Common myeloid progenitor, CD34-positive (primary cell): ENCODE measurements around the gene VCY. TPM values are rescaled to one million over a fixed set of nuclear protein-coding genes. Genes with fewer than 3 reads are reported as not detected.
"Not testable (repeated sequence)": the region's sequence is repeated elsewhere in the genome, so short reads cannot be mapped to it uniquely, and the experiment has no call there.

ENCODE experiments used
- CTCF ChIA-PET: fragments of 350-600 bp; sonication (Branson Sonifier 250); formaldehyde crosslinking; loops from one replicate; lab custom pipeline; 2021; ENCODE audit warnings: antibody characterized with exemption; lab: Charles Lee
- POLR2A ChIA-PET: fragments of 350-600 bp; sonication (Branson Sonifier 250); formaldehyde crosslinking; loops from one replicate; lab custom pipeline; 2021; ENCODE audit warnings: antibody characterized with exemption; lab: Charles Lee
- DNase-seq, 3 donors: peaks; one replicate each; pipeline versions ENCODE4 v3.0.0 to v3.0.0-alpha.2; 2013
- H3K27ac ChIP-seq, 2 experiments: 1 replicate in 1 of 2; 2 replicates in 1 of 2; pipeline ENCODE4 v1.7.0; 2013; ENCODE audit warnings: inconsistent platforms in 2 of 2, low read length in 2 of 2, mild to moderate bottlenecking in 2 of 2, low read depth in 1 of 2, moderate library complexity in 1 of 2; ENCODE audit not compliant: severe bottlenecking in 2 of 2, insufficient read depth in 1 of 2, poor library complexity in 1 of 2
- H3K27me3 ChIP-seq, 5 experiments: replicated peaks in 2 of 5; 1 replicate in 3 of 5; 2 replicates in 2 of 5; pipeline versions ENCODE4 v1.6.1 to v1.7.0; 2013; ENCODE audit warnings: low read length in 4 of 5, mild to moderate bottlenecking in 2 of 5, moderate library complexity in 2 of 5, inconsistent platforms in 1 of 5; ENCODE audit not compliant: insufficient read depth in 5 of 5, control insufficient read depth in 4 of 5
- H3K36me3 ChIP-seq, 4 experiments: 1 replicate in 2 of 4; 2 replicates in 2 of 4; pipeline versions ENCODE4 v1.6.1 to v1.7.0; 2013; ENCODE audit warnings: low read length in 3 of 4, control low read depth in 1 of 4, mild to moderate bottlenecking in 1 of 4; ENCODE audit not compliant: control insufficient read depth in 4 of 4, insufficient read depth in 4 of 4
- H3K4me1 ChIP-seq, 4 experiments: 1 replicate in 3 of 4; 2 replicates in 1 of 4; pipeline versions ENCODE4 v1.6.1 to v1.7.1; 2013; ENCODE audit warnings: low read length in 3 of 4, mild to moderate bottlenecking in 3 of 4, control low read depth in 1 of 4, inconsistent platforms in 1 of 4, moderate library complexity in 1 of 4; ENCODE audit not compliant: control insufficient read depth in 4 of 4, insufficient read depth in 4 of 4; ENCODE audit errors: control extremely low read depth in 1 of 4
- H3K4me3 ChIP-seq, 7 experiments: 1 replicate in 4 of 7; 2 replicates in 3 of 7; pipeline versions ENCODE4 v1.5.1 to v1.7.0; 2013; ENCODE audit warnings: mild to moderate bottlenecking in 7 of 7, low read length in 6 of 7, moderate library complexity in 6 of 7, inconsistent platforms in 2 of 7, low read depth in 2 of 7, control low read depth in 1 of 7; ENCODE audit not compliant: insufficient read depth in 4 of 7, control insufficient read depth in 1 of 7; ENCODE audit errors: extremely low read depth in 1 of 7
- H3K9me3 ChIP-seq, 5 experiments: 1 replicate in 4 of 5; 2 replicates in 1 of 5; pipeline versions ENCODE4 v1.6.1 to v1.7.1; 2013; ENCODE audit warnings: low read length in 4 of 5, mild to moderate bottlenecking in 2 of 5, inconsistent platforms in 1 of 5, low read depth in 1 of 5, moderate library complexity in 1 of 5; ENCODE audit not compliant: control insufficient read depth in 4 of 5, insufficient read depth in 2 of 5; ENCODE audit errors: control extremely low read depth in 1 of 5
- WGBS: methylation state at CpG from one replicate; pipeline ENCODE4 v1.1.5; 2013; ENCODE audit not compliant: insufficient coverage; 5-methylcytosine and 5-hydroxymethylcytosine counted together
- polyA plus RNA-seq: library from polyadenylated mRNA; unstranded; fragments of 120-200 nt; gene quantifications from one replicate; pipeline ENCODE4 v1.2.1, GENCODE V29; 2013

The VCY gene
- polyA plus RNA-seq, result not detected

- H3K4me3 ChIP-seq, H3K36me3 ChIP-seq, H3K4me1 ChIP-seq, H3K27ac ChIP-seq, H3K9me3 ChIP-seq, CTCF ChIA-PET, DNase-seq, POLR2A ChIA-PET, H3K27me3 ChIP-seq: not testable (repeated sequence)
- no CpG with 5 or more reads among the region's 19 CpGs for WGBS
These were observed at the start of gene VCY for GRCh38 chrY:13986373-13986772. Gene VCY, minus strand, starts transcription at chrY:13986473. Its CDS starts 33 bp downstream, at chrY:13986440.

DNA sequence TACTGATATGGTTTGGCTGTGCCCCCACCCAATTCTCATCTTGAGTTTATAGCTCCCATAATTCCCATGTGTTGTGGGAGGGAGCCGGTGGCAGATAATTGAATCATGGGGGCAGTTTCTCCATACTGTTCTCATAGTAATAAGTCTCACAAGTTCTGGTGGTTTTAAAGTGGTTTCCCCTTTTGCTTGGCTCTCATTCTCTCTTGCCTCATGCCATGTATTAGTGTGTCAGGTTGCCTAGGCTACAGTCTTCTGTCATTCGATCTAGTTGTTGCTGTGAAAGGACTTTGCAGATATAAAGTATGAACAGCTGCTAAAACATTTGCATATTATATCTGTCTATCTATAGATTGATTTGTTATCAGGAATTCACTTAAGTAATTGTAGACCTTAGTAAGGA lies 44.1 kb upstream of the VCY start:
- CTCF ChIA-PET, POLR2A ChIA-PET: not testable (repeated sequence)

GRCh38 chrY:14011916-14012315 lies 25.6 kb upstream of the VCY start:
- H3K4me3 ChIP-seq, POLR2A ChIA-PET, H3K27me3 ChIP-seq, CTCF ChIA-PET, H3K36me3 ChIP-seq, H3K9me3 ChIP-seq, DNase-seq, H3K27ac ChIP-seq, H3K4me1 ChIP-seq: not testable (repeated sequence)
- no CpG with 5 or more reads among the region's 2 CpGs for WGBS

More for the DNA sequence above, 44.1 kb upstream of the VCY start:
- not testable (repeated sequence) for H3K9me3 ChIP-seq, H3K36me3 ChIP-seq, H3K4me3 ChIP-seq, H3K4me1 ChIP-seq, H3K27me3 ChIP-seq, H3K27ac ChIP-seq, DNase-seq
- WGBS, result no CpG with 5 or more reads among the region's 2 CpGs

DNA sequence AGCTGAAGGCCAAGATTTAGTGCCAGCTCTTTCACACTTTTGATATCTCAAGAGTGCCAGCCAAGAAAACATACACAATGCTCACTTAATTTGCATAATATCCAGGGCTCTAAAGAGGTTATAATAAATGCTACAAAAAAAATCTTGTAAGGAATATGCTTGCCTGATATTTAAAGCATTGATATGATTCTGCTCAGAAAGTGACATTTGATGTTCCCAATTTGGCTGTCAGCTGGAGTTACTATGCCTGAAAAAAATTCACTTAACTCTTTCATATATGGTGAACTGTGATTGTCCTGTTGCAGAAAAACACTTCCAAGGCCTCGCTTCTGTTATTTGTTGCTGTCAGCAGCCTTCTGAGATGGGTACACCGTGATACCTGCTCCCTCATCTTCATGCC lies 43.9 kb downstream of the VCY start:
- CTCF ChIA-PET, H3K4me1 ChIP-seq, H3K9me3 ChIP-seq, H3K27me3 ChIP-seq, H3K4me3 ChIP-seq, H3K36me3 ChIP-seq, H3K27ac ChIP-seq, DNase-seq, POLR2A ChIA-PET: not testable (repeated sequence)
- no CpG with 5 or more reads among the region's 2 CpGs for WGBS
